22Rv1 (cell line): ENCODE data around the gene INCENP.

Source experiments
- CTCF ChIP-seq: fragments of 450-650 bp; IDR thresholded peaks from 2 replicates; pipeline ENCODE4 v1.5.1; 2017; ENCODE audit warnings: mild to moderate bottlenecking
- ZFX ChIP-seq: fragments of 450-650 bp; IDR thresholded peaks from 2 replicates; pipeline ENCODE4 v1.6.1; 2017; ENCODE audit warnings: antibody characterized with exemption, borderline replicate concordance

GRCh38 chr11:62150887-62151736, 27.3 kb downstream of the INCENP start:
- no peak for TF ChIP-seq CTCF
- TF ChIP-seq ZFX: no peak
